Loucy (cell line): ENCODE measurements around the gene ADO.

Source experiments
- EZH2phosphoT487 ChIP-seq: fragments of 200-600 bp; IDR thresholded peaks from 2 replicates; pipeline ENCODE4 v1.6.1; 2018; ENCODE audit warnings: antibody characterized with exemption, mild to moderate bottlenecking, moderate library complexity, borderline replicate concordance
- TF ChIP-seq, protein P1 (sequence below): fragments of 200-600 bp; sonication (generic); conservative IDR thresholded peaks from 2 replicates; pipeline ENCODE4 v1.5.1; 2014; ENCODE audit warnings: mild to moderate bottlenecking, antibody characterized with exemption, low read length

DNA sequence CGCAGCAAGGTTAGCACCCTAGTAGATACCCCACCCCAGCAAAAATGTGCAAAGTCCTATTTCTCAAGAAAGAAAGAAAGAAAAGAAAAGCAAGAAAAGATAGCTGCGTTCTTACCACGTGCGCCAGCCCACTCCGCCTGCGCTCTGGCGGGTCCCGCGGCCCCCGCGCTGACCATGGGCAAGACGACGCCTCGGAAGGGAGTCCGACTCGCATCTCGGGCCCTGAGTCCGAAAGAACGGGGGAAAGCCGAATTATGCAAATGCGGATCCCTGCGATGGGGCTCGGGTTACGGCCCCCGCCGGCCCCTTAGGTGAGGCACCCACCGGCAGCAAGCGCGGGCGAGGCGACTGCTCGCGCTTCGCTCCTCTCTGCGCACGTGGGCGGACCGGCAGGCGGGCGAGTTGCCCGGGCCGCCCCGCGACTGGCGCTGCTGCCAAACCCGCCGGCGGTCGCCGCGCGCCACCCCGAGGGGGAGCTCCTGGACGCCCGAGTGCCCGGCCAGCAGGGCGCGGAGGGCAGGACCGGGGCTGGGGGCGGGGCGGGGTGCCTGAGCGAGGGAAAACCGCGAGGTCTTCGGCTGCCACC lies 14.0 kb downstream of the ADO start:
- TF ChIP-seq, protein P1, sequence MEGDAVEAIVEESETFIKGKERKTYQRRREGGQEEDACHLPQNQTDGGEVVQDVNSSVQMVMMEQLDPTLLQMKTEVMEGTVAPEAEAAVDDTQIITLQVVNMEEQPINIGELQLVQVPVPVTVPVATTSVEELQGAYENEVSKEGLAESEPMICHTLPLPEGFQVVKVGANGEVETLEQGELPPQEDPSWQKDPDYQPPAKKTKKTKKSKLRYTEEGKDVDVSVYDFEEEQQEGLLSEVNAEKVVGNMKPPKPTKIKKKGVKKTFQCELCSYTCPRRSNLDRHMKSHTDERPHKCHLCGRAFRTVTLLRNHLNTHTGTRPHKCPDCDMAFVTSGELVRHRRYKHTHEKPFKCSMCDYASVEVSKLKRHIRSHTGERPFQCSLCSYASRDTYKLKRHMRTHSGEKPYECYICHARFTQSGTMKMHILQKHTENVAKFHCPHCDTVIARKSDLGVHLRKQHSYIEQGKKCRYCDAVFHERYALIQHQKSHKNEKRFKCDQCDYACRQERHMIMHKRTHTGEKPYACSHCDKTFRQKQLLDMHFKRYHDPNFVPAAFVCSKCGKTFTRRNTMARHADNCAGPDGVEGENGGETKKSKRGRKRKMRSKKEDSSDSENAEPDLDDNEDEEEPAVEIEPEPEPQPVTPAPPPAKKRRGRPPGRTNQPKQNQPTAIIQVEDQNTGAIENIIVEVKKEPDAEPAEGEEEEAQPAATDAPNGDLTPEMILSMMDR: no peak
- TF ChIP-seq EZH2phosphoT487: no peak
